Endothelial cell of hepatic sinusoid (primary cell): ENCODE results near the gene MINK1.
"Not testable (repeated sequence)": the region's sequence is repeated elsewhere in the genome, so short reads cannot be mapped to it uniquely, and the experiment has no call there.

Source experiments
- in situ Hi-C: cut with HindIII; loops from 2 replicates; pipeline ENCODE4 v1.10.0; 2017; ENCODE audit warnings: low sequenced_read_pairs

MINK1 gene

DNA sequence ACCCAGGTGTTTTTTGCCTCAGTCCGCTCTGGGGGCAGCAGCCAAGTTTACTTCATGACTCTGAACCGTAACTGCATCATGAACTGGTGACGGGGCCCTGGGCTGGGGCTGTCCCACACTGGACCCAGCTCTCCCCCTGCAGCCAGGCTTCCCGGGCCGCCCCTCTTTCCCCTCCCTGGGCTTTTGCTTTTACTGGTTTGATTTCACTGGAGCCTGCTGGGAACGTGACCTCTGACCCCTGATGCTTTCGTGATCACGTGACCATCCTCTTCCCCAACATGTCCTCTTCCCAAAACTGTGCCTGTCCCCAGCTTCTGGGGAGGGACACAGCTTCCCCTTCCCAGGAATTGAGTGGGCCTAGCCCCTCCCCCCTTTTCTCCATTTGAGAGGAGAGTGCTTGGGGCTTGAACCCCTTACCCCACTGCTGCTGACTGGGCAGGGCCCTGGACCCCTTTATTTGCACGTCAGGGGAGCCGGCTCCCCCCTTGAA lies 64.1 kb downstream of the MINK1 start:
- in situ Hi-C loops: no loop called here

DNA sequence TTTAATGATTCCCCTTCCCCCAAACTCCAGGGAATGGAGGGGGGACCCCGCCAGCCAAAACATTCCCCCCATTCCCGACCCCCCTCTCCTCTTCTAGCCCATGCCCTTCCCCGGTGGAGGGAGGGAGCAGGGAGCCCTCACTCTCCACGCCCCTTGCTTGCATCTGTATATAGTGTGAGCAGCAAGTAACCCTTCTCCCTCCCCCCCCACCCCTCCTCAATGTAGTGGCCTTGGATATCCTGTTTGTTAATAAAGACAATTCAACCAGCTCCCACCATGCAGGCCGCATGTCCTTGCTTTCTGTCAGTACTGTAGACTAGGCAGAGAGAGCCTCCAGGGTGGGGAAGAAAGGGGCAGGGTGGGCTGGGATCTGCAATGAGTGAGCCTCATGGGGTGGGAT lies 64.6 kb downstream of the MINK1 start:
- in situ Hi-C loops: no loop called here

GRCh38 chr17:4898351-4898750 lies 65.2 kb downstream of the MINK1 start:
- in situ Hi-C loops: no loop called here

- in situ Hi-C loops: no loop called here
Measured at GRCh38 chr17:4898927-4899326, 65.8 kb downstream of the MINK1 start.

DNA sequence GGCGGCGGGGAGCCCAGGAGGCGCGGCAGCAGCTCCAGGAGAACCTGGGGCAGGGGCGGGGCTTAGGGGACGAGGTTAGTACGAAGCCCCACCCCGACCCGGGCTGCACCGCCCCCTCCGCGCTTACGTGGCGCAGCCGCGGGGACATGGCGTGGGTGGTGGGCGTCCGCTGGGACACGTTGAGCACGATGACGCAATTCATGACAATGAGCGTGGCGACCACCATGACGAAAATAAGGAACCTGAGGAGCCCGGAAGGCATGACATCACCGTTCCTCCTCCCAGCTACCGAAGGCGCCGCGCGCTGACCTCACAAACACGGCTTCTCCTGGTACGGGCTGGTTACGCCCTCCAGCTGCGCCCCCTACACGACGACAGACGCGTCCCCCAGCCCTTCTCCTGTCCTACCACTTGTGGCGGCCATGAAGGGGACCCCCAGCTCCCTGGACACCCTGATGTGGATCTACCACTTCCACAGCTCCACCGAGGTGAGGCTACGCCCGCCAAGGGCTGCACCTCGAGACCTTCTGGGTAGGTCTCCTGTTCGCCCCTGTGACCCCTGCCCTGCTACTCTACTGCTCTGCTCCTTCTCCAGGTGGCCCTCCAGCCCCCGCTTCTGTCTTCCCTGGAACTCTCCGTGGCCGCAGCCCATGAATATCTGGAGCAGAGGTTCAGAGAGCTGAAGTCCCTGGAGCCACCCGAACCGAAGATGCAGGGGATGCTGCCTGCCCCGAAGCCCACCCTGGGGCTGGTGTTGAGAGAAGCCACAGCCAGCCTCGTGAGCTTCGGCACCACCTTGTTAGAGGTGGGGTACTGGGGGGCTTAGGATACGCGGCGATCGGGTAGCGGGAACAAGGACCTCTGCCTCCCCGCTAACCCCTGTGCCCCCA lies 66.4 kb downstream of the MINK1 start, which contains the start of gene C17orf107:
TSS of gene C17orf107 (plus strand) at position 196 of the 890 bp plus-strand sequence. CDS start at position 423, 227 bp downstream.
- in situ Hi-C loops: no loop called here

DNA sequence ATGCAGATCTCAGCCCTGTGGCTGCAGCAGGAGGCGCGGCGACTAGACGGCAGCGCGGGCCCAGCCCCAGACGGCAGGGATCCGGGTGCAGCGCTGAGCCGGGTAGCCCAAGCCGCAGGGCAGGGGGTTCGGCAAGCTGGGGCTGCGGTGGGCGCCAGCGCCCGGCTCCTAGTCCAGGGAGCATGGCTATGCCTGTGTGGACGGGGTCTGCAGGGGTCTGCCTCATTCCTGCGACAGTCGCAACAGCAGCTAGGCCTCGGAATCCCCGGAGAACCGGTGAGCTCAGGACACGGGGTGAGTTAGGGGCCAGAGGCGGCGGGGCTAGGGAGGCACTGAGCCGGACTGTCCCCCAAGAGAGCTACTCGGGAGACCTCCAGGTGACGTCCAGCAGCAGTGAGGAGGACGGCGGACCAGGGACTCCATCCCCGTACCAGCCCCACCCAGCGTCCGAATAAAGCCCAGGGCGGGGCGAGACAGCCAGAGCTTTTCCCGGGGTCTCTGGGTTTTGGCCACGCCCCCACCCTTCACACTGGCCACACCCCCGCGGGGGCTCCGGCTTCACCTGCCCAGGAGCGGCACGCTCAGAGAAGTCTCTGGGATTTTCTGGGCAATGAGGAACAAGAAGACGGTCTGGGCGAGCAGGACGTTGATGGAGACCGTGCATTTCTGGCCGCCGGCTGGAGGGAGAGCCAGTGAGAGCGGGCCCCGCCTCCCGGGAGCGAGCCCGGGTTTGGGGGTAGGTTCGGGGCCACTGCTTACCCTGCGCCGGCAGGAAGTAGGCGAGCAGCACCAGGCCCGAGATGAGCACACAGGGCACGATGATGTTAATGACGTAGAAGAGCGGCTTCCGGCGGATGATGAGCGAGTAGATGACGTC lies 67.3 kb downstream of the MINK1 start:
- in situ Hi-C loops: no loop called here

- in situ Hi-C loops: no loop called here
Measured at GRCh38 chr17:4901108-4901647, 68.0 kb downstream of the MINK1 start.

GRCh38 chr17:4901648-4902344 lies 68.7 kb downstream of the MINK1 start:
- in situ Hi-C loops: no loop called here

DNA sequence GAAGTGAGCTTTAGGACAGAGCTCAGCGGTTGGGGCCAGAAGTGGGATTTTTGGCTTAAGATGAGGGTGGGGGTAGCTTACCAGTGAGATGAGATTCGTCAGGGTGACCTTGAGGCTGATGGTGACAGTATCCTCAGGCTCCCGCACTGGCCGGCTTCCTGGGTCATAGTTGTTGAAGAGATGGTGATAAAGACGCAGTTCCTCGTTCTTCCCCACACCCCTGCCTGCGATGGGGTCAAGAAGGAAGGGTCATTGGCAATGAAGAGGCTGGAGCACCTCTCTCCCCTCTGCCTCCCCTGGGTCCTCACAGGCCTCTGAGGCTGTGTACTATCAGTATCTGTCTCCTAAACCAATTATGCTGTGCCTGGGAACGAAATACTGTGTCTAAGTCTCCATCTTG lies 69.4 kb downstream of the MINK1 start:
- in situ Hi-C loops: no loop called here

GRCh38 chr17:4903051-4903818 lies 70.1 kb downstream of the MINK1 start, which contains the start of gene CHRNE:
TSS of gene CHRNE (minus strand) at chr17:4903098. CDS start at chr17:4903063, 35 bp downstream.
- in situ Hi-C loops: no loop called here

DNA sequence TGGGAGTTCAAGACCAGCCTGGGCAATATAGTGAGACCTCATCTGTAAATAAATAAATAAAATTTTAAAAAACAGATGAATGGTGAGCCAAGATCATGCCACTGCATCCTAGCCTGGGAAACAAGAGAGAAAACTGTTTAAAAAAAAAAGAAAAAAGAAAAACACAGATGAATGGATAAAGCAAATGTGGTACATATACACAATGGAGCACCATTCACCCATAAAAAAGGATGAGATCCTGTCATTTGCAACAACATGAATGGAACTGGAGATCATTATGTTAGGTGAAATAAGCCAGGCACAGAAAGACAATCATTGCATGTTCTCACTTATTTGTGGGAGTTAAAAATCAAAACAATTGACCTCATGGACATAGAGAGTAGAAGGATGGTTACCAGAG lies 73.5 kb downstream of the MINK1 start:
- in situ Hi-C loops: not testable (repeated sequence)

DNA sequence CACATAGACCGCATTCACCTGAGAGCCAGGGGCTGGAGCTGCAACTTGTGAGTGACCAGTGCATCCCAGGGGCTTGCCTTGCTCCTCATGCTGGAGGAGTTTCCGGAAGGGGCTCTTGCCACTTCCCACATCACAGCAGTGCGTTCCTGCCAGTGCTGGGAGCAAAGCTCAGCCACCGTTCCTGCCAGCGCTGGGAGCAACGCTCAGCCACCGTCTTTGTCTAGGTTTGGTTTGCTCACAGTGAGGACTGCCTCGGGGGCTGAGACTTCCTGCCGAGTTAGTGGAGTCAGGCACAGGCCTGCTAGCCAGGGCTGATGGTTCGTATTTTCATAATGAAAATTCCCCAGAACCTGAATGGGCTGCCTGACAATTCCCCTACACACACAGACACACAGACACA lies 75.2 kb downstream of the MINK1 start:
- in situ Hi-C loops: no loop called here

DNA sequence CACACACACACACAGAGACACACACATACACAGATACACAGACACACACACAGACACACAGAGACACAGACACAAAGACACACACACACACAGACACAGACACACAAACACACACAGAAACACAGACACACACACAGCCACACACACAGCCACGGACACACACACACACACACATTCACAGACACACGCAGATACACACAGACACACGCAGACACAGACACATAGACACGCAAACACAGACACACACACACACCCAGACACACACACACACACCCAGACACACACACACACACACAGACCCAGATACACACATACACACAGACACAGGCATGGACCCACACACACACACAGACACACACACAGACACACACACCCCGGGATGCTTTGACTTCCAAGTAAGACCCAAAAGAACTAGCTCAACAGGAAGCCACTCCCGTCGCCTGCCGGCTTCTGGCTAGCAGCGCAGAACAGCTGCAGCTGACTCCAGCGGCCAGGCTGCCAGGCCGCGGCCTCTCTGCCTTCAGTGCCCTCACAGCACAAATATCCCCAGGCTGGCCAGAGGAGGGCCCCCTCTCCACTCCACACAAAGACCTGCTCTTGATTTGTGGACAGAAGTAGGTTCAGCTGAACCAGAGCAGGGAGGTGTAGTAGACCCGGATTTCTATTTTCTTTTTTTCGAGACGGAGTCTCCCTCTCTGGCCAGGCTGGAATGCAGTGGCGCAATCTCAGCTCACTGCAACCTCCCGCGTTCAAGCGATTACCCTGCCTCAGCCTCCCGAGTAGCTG lies 75.8 kb downstream of the MINK1 start:
- in situ Hi-C loops: no loop called here

DNA sequence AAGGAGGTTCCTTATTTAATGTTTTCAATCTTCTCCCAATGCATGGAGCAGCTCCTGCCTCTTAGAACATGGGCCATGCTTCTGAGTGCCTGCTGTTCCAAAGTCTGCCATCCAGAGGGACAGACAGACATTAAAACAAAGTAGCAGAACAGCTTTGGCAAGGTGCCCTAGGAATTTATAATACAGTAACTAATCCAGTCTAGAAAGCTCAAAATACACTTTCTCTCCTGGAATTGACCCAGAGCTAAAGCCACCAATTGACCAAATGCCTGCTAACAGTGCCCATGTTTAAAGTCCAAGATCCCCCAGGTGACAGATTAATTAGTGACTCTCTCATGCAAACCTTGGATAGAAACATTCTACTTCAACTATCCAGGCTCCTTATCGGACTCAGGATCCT lies 80.9 kb downstream of the MINK1 start:
- in situ Hi-C loops: no loop called here

GRCh38 chr17:4914551-4914950 lies 81.4 kb downstream of the MINK1 start:
- in situ Hi-C loops: not testable (repeated sequence)

- in situ Hi-C loops: no loop called here
Measured at GRCh38 chr17:4919511-4920047, 86.4 kb downstream of the MINK1 start.

- in situ Hi-C loops: no loop called here
Measured at GRCh38 chr17:4920351-4921048, 87.4 kb downstream of the MINK1 start.

DNA sequence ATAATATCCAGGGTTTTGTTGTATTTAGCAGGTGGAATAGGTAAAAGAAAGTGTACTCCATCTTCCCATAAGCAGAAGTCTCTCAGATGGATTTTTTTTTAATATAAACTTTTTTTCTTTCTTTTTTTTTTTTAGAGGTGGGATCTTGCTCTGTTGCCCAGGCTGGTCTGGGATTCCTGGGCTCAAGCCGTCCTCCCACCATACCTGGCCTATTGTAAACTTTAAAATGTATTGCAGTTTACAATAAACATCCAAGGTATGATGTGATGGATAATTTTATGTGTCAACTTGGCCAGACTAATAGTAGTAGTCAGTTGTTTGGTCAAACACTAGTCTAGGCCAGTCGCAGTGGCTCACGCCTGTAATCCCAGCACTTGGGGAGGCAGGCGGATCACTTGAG lies 88.2 kb downstream of the MINK1 start:
- in situ Hi-C loops: no loop called here
